T-helper 1 cell treated with Interleukin-12 subunit alpha and Interleukin-12 subunit beta and Interleukin-4 antibody, amounts not matched to agents 30 ng/mL and 1 ng/mL, for 36 hours (primary cell): ENCODE measurements around the gene DGCR6L. TPM values are rescaled to one million over a fixed set of nuclear protein-coding genes. Genes with fewer than 3 reads are reported as not detected.
"Not testable (repeated sequence)": the region's sequence is repeated elsewhere in the genome, so short reads cannot be mapped to it uniquely, and the experiment has no call there.

Source experiments
- intact Hi-C: fragments of 100-400 bp; cut with micrococcal nuclease; formaldehyde crosslinking; loops from one replicate; pipeline ENCODE4 v1.15.1; 2024
- total RNA-seq: library from RNA; stranded (reverse); gene quantifications from 2 replicates; pipeline ENCODE4 v1.2.3, GENCODE V29; 2022

DGCR6L gene
- total RNA-seq, 1 donor from 2014 or later, result 44.5 TPM

- intact Hi-C loops, result not testable (repeated sequence)
Observed at GRCh38 chr22:20325996-20326395, 6.1 kb upstream of the DGCR6L start.

- intact Hi-C loops, result loop anchor here (5.0 kb wide), 4 partner anchors 68 to 378 kb away; partner anchors contain the start of genes KLHL22 and ZNF74
Observed at GRCh38 chr22:20324139-20324516, 4.3 kb upstream of the DGCR6L start.

- intact Hi-C loops, result loop anchor here (2.0 to 5.0 kb wide), 5 partner anchors 71 to 595 kb away; partner anchors contain the start of genes CRKL, KLHL22 and ZNF74
Observed at GRCh38 chr22:20321552-20322211, 1.8 kb upstream of the DGCR6L start.

GRCh38 chr22:20320659-20321551, 1.0 kb upstream of the DGCR6L start:
- intact Hi-C loops, result loop anchor here (1.0 to 5.0 kb wide), 7 partner anchors 22 to 596 kb away; partner anchors contain the start of genes CRKL, KLHL22, TRMT2A and ZNF74

- intact Hi-C loops, result loop anchor here (1.0 kb wide), 1 partner anchor 162 kb away; no protein-coding TSS in a partner anchor
Observed at GRCh38 chr22:20319041-20319744, 667 bp downstream of the DGCR6L start.

GRCh38 chr22:20318043-20318688, 1.7 kb downstream of the DGCR6L start:
- intact Hi-C loops, result not testable (repeated sequence)

- intact Hi-C loops, result not testable (repeated sequence)
Observed at GRCh38 chr22:20317402-20318042, 2.3 kb downstream of the DGCR6L start.

GRCh38 chr22:20316844-20317401, 2.9 kb downstream of the DGCR6L start:
- intact Hi-C loops, result no loop called here

- intact Hi-C loops, result no loop called here
Observed at GRCh38 chr22:20316217-20316843, 3.5 kb downstream of the DGCR6L start.

GRCh38 chr22:20315337-20316216, 4.3 kb downstream of the DGCR6L start:
- intact Hi-C loops, result no loop called here

GRCh38 chr22:20314741-20315336, 5.0 kb downstream of the DGCR6L start:
- intact Hi-C loops, result not testable (repeated sequence)

- intact Hi-C loops, result not testable (repeated sequence)
Observed at GRCh38 chr22:20314206-20314605, 5.7 kb downstream of the DGCR6L start.

GRCh38 chr22:20313306-20314077, 6.4 kb downstream of the DGCR6L start:
- intact Hi-C loops, result not testable (repeated sequence)

- intact Hi-C loops, result no loop called here
Observed at GRCh38 chr22:20312396-20313191, 7.3 kb downstream of the DGCR6L start.

- intact Hi-C loops, result not testable (repeated sequence)
Observed at GRCh38 chr22:20311249-20312062, 8.4 kb downstream of the DGCR6L start.

GRCh38 chr22:20310773-20311172, 9.1 kb downstream of the DGCR6L start:
- intact Hi-C loops, result not testable (repeated sequence)
